GM20431 (cell line): ENCODE data around the gene FSIP1.

Source experiments
- in situ Hi-C: fragments of 300-500 bp; cut with MseI, MboI; formaldehyde crosslinking; loops from one replicate; pipeline ENCODE4 v1.15.0; 2020; ENCODE audit warnings: low sequenced_read_pairs; ENCODE audit not compliant: unreplicated experiment

The FSIP1 gene

DNA sequence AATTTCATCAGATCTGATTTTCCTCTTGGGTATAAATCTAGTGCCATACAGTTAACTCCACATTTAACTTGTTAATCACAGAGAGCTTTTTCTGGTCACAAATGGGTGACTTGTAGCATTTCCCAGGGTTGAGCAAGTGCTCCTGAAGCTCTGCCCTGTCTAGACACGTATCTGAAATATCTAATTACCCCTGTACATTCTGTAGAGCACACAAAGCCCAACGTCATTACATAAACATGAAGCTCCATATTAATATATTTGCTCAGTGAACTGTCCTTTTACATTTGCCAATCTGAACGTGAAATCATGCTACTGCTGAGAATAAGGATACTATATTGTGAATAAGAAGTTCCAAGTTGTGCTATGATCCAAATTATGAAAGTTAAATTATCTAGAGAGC is 152.7 kb downstream of the FSIP1 start:
- in situ Hi-C loops = no loop called here

GRCh38 chr15:39629371-39629770 is 153.3 kb downstream of the FSIP1 start:
- in situ Hi-C loops = no loop called here

GRCh38 chr15:39628546-39629257 is 153.9 kb downstream of the FSIP1 start:
- in situ Hi-C loops = no loop called here

- in situ Hi-C loops = no loop called here
These were observed 154.5 kb downstream of the FSIP1 start for GRCh38 chr15:39628144-39628508.

DNA sequence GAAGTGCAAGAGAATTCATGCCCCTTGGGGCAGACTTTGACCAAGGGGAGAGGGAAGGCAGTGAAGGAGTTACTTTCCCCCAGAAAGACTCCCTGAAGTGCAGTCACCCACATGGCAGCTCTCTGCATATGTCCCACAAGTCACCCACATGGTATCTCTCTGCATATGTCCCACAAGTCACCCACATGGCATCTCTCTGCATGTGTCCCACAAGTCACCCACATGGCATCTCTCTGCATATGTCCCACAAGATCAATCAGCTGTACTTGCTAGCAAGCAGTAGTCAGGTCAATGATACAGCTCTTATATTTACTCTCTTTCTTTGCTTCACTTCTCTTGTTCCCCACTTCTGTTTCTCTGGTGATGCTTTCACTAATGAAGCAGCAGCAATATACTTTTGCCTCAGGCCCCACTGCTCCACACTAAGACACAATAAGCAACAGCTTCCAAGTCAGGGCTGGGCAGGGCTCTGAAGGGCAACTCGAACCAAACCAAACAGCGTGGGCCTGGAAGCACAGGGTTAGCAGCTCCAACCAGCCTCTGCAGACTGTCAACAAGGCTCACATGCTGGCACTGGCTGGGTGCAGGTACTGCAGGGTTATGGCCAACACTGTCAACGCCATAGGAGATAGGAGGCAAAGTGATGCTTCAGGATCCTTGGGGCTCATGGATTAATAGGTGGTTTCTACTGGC is 155.0 kb downstream of the FSIP1 start:
- in situ Hi-C loops = no loop called here

DNA sequence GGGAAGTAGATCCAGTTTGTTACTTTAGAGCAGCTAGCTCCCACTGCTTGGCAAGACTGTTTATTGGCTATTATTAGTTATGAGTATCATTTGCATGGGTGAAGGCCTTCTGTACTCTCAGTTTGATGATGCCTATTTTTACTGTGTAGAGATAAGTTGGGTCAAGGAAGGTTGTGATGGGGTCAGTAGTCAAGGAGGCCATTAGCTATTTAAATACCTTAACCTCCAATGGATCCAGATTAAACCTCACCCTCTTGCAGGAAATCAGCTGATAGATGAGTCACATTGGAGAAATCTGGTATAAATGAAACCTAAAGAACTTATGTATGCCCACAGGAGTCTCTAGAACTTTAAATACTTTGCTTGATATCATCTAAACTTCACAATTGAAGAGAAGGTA is 156.8 kb downstream of the FSIP1 start:
- in situ Hi-C loops = no loop called here

GRCh38 chr15:39625451-39625850 is 157.2 kb downstream of the FSIP1 start:
- in situ Hi-C loops = no loop called here

- in situ Hi-C loops = no loop called here
These were observed 157.8 kb downstream of the FSIP1 start for GRCh38 chr15:39624806-39625205.

DNA sequence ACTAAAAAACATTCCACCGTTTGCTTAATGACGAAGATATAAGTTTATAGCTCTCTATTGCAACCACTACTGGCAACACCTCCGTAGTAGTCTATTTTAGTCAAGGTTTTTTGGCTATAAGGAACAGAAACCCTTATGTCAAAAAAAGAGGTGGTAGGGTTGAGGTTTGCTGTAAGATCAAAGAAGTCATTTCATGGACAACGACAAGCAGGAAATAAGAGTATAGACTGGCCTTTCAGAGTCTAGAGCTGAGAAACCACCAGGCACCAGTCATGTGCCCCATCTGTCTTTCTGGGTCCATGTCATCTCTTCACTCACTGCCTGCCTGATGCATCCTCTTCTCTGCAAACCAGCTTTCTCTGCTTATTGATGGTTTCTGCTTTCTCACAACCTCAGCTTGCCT is 159.1 kb downstream of the FSIP1 start:
- in situ Hi-C loops = no loop called here

DNA sequence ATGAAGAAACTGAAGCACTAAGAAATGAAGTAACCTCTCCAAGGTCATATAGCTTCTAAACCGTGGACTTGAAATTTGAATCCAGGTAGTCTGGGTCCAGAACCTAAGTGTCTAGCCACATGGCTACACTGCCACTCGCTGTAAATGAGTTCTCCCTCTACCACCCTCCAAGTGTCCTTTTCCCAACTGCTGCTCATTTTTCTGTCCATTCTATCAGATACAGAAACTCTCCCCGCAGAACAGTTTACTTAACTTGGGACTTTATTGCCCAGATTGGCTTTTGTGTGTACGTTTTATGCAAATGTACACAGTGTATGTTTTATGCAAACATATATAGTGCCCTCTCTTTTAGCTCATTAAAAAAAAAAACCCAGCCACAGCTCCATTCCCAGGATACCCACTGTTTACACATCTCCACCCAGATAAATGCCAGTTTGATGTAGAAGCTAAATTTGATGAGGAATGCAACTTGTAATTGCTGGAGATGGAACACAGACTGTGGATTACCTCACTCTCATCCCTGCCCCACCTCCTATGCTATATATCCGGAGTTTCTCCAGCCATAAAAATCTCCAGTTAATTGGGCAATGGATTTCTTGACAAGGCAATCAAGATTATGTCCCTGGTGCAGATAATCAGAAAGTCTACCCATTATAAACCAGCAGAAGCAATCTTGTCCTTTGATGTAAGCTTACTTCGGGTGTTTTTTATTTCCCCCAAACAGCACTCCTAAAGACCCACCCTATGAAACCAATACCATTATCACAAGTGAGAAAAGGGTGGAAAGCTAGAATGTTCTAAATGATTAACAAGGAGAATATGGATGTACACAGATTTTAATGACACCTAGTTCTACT is 159.8 kb downstream of the FSIP1 start:
- in situ Hi-C loops = no loop called here

GRCh38 chr15:39621976-39622375 is 160.7 kb downstream of the FSIP1 start:
- in situ Hi-C loops = no loop called here

GRCh38 chr15:39621210-39621609 is 161.4 kb downstream of the FSIP1 start:
- in situ Hi-C loops = no loop called here

- in situ Hi-C loops = no loop called here
These were observed 164.4 kb downstream of the FSIP1 start for GRCh38 chr15:39618063-39618823.

DNA sequence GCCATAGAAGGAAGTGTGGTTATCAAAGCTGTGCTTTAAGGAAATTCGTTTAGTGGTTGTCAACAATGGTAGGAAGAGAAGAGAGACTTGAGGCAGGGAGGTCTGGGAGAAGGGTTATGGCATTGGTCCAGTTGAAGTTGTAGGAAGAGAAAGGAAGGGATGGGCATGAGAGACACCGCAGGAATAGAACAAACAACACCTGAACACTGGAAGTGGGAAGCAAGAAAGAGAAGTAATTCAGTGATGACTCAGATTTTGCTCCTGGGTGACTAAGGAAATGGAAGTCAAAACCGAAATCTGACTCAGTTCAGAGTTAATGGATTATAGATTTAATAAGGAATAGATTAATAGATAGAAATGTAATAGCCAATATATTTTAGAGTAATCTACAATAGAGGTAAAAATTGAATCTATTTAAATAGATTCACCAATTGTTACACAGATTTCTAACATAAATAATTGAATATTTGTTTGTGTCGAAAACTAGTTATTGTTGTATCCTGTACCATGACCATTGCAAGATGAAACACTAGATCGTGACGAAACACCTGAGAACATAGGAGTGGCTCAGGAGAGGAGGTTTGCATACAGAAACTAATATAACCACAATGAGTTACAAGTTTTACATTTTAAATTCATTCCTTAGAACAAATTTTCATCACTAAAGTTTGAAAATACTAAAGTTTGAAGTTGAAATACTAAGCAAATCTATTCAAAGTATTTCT is 165.7 kb downstream of the FSIP1 start:
- in situ Hi-C loops = no loop called here

GRCh38 chr15:39613861-39614260 is 168.8 kb downstream of the FSIP1 start:
- in situ Hi-C loops = no loop called here

DNA sequence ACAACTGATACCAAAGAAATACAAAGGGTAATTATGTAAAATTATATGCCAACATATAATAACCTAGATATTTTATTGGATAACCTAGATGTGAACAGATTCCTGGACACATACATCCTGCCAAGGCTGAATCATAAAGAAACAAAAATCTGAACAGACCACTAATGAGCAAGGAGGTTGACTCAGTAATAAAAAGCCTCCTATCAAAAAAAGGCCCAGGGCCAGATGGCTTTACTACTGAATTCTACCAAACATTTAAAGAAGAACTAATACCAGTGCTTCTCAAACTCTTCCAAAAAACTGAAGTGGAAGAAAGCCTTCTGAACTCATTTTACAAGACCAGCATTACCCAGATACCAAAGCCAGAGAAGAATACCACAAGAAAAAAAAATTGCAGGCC is 169.4 kb downstream of the FSIP1 start:
- in situ Hi-C loops = no loop called here

DNA sequence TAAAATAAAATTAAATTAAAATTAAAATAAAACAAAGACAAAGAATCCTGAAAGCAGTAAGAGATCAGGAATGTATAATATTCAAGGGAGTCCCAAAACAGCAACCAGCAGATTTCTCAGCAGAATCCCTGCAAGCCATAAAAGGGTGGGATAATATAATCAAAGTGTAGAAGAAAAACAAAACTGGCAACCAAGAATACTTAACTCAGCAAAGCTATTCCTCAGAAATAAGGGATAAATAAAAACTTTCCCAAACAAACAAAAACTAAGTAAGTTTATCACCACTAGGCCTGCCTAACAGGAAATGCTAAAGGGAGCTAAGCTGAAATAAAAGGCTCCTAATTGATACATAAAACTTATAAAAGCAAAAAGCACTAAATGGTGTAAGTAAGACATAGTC is 172.0 kb downstream of the FSIP1 start:
- in situ Hi-C loops = no loop called here

GRCh38 chr15:39609166-39609916 is 173.3 kb downstream of the FSIP1 start:
- in situ Hi-C loops = no loop called here
